Caco-2 (cell line): Measurements from ENCODE around the gene PLEKHS1. TPM values are rescaled to one million over a fixed set of nuclear protein-coding genes. Genes with fewer than 3 reads are reported as not detected.
A peak's percentile ranks its signal among the peaks of the same experiment; 100 is the strongest.

Experiments used
- BruUV-seq: library from RNA; stranded (reverse); fragments of 400-500 nt; replicated peaks from 2 replicates; lab custom pipeline; 2021; lab: Mats Ljungman, UMichigan
- CTCF ChIA-PET: fragments of 300-600 bp; sonication (Branson Sonifier 250); formaldehyde crosslinking; loops from one replicate; lab custom pipeline; 2022; ENCODE audit warnings: antibody characterized with exemption; lab: Charles Lee
- POLR2A ChIA-PET: fragments of 300-600 bp; sonication (Branson Sonifier 250); formaldehyde crosslinking; loops from one replicate; lab custom pipeline; 2022; ENCODE audit warnings: antibody characterized with exemption; lab: Charles Lee
- DNase-seq, 2 experiments: peaks; one replicate each; pipeline versions ENCODE4 v3.0.0 to v3.0.0-alpha.2; 2020 to 2022
- H3K27me3 ChIP-seq: replicated peaks from 2 replicates; pipeline ENCODE4 v1.6.0; 2011; ENCODE audit warnings: low read length; ENCODE audit not compliant: control insufficient read depth, insufficient read depth
- H3K36me3 ChIP-seq: 2 replicates; pipeline ENCODE4 v1.5.1; 2011; ENCODE audit warnings: low read length; ENCODE audit not compliant: control insufficient read depth, insufficient read depth
- H3K4me1 ChIP-seq: fragments of 250-450 bp; sonication (Bioruptor Pico); 2 replicates; pipeline ENCODE4 v1.5.1; 2020; ENCODE audit warnings: mild to moderate bottlenecking
- H3K4me3 ChIP-seq: 2 replicates; pipeline ENCODE4 v1.5.1; 2011; ENCODE audit warnings: low read depth, mild to moderate bottlenecking, control low read depth, low read length
- H3K9me3 ChIP-seq: fragments of 250-450 bp; sonication (Bioruptor Pico); 2 replicates; pipeline ENCODE4 v1.5.1; 2020; ENCODE audit warnings: mild to moderate bottlenecking, moderate library complexity
- H3K27ac Mint-ChIP-seq: one replicate; pipeline ENCODE4 v1.8.0; 2022; ENCODE audit warnings: mixed read lengths; ENCODE audit not compliant: unreplicated experiment
- H3K27me3 Mint-ChIP-seq: one replicate; pipeline ENCODE4 v1.8.0; 2022; ENCODE audit warnings: mixed read lengths; ENCODE audit not compliant: insufficient read depth, unreplicated experiment
- H3K36me3 Mint-ChIP-seq: one replicate; pipeline ENCODE4 v1.8.0; 2022; ENCODE audit warnings: mild to moderate bottlenecking, mixed read lengths; ENCODE audit not compliant: insufficient read depth, unreplicated experiment
- H3K4me1 Mint-ChIP-seq: one replicate; pipeline ENCODE4 v1.8.0; 2022; ENCODE audit warnings: low read depth, mixed read lengths; ENCODE audit not compliant: unreplicated experiment
- H3K4me3 Mint-ChIP-seq: one replicate; pipeline ENCODE4 v1.8.0; 2022; ENCODE audit warnings: mild to moderate bottlenecking, moderate library complexity, mixed read lengths; ENCODE audit not compliant: unreplicated experiment
- H3K9me3 Mint-ChIP-seq: one replicate; pipeline ENCODE4 v1.8.0; 2022; ENCODE audit warnings: mixed read lengths; ENCODE audit not compliant: unreplicated experiment
- intact Hi-C: fragments of 100-400 bp; cut with micrococcal nuclease; formaldehyde crosslinking; loops from one replicate; pipeline ENCODE4 v1.10.0; 2022; ENCODE audit not compliant: unreplicated experiment
- total RNA-seq: library from RNA; stranded (reverse); gene quantifications from 2 replicates; pipeline ENCODE4 v1.2.3, GENCODE V29; 2022
- TF ChIP-seq, protein P1 (sequence below), 2 experiments: fragments of 200-600 bp in 1 of 2; IDR thresholded peaks; 1 replicate in 1 of 2; 2 replicates in 1 of 2; pipeline versions ENCODE4 v1.5.1 to v1.8.0; 2011 to 2022; ENCODE audit warnings: antibody characterized with exemption in 1 of 2, control low read depth in 1 of 2, inconsistent platforms in 1 of 2, low read depth in 1 of 2, low read length in 1 of 2, mild to moderate bottlenecking in 1 of 2, moderate library complexity in 1 of 2; ENCODE audit not compliant: insufficient read depth in 1 of 2, severe bottlenecking in 1 of 2, unreplicated experiment in 1 of 2

Gene PLEKHS1
- total RNA-seq, 1 experiment from 2014 or later = not detected

DNA sequence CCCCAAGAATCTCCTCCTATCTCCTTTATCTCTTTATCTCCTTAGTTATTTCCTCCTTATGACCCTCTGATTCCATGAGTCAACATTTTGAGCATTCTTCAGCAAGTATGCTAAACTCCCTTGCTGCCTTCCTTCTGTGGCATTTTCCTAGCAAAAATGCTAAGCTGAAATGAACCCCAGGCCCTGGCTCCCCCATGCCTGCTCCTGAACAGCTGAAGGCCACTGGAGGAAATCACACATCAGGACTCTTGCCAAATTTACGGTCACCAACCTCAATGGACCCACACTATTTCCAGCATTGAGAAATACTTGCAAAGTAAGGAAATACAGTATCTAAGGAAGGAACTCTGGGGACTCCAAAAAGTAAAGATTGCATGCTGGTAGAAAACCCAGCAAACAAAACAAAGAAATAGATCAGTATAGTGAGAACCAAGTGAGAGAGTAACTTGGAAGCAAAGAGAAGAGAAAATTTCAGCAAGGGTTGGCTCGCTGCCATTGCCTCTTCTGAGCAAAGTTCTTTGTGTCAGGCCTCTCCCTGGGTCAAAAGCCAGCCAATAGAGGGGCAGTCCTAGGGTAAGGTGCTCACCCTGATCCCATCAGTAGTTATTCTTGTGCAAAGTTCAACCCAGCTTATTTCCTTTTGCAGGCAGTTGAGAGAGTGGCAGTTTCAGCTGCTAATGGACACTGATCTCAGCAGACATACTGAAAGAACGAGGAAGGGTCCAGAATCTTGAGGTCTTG is 5.1 kb upstream of the PLEKHS1 start:
- H3K4me1 ChIP-seq = peaks cover 15% of the 10 kb centered on the region
- H3K27me3 ChIP-seq = no peaks in the 10 kb centered on the region
- no peaks in the 10 kb centered on the region for H3K27me3 Mint-ChIP-seq
- intact Hi-C loops = no loop called here
- CTCF ChIA-PET = no interaction called here
- H3K9me3 Mint-ChIP-seq = peaks cover 20% of the 10 kb centered on the region
- H3K36me3 Mint-ChIP-seq = no peaks in the 10 kb centered on the region
- no peak overlapping the region for H3K4me3 Mint-ChIP-seq
- DNase-seq = peak; percentile 30 to 40
- no TSS peak for BruUV-seq
- TF ChIP-seq, protein P1, sequence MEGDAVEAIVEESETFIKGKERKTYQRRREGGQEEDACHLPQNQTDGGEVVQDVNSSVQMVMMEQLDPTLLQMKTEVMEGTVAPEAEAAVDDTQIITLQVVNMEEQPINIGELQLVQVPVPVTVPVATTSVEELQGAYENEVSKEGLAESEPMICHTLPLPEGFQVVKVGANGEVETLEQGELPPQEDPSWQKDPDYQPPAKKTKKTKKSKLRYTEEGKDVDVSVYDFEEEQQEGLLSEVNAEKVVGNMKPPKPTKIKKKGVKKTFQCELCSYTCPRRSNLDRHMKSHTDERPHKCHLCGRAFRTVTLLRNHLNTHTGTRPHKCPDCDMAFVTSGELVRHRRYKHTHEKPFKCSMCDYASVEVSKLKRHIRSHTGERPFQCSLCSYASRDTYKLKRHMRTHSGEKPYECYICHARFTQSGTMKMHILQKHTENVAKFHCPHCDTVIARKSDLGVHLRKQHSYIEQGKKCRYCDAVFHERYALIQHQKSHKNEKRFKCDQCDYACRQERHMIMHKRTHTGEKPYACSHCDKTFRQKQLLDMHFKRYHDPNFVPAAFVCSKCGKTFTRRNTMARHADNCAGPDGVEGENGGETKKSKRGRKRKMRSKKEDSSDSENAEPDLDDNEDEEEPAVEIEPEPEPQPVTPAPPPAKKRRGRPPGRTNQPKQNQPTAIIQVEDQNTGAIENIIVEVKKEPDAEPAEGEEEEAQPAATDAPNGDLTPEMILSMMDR (IDR thresholded peaks at IDR 0.05; ENCODE audit: insufficient read depth in 1 of 2, low read depth in 1 of 2, low read length in 1 of 2, severe bottlenecking in 1 of 2, unreplicated experiment in 1 of 2) = no peak
- H3K4me1 Mint-ChIP-seq = peaks cover 14% of the 10 kb centered on the region
- no peak overlapping the region for H3K4me3 ChIP-seq
- no peaks in the 10 kb centered on the region for H3K36me3 ChIP-seq
- POLR2A ChIA-PET = no interaction called here
- no peaks in the 10 kb centered on the region for H3K9me3 ChIP-seq
- H3K27ac Mint-ChIP-seq = no peak overlapping the region

DNA sequence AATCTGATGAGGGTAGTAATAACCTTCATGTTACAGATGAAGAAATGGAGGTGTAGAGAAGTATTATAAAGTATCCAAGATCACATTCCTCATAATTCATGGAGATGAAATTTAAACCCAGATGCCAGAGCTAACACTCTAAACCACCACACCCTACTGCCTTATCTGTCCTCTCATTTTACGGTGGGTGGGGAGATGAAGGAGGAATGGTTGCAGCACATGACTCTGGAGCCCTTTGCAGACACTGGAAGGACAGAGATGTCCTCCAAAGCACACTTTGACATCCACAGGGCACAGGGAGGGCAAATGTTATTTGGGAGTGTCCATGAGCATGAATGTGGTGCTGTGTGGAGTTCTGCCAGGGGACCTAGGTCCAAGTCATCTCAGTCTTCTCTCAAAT is 1.1 kb downstream of the PLEKHS1 start:
- DNase-seq = no peak
- intact Hi-C loops = no loop called here
- Mint-ChIP-seq H3K36me3 (no peaks in the 10 kb centered on the region), H3K27me3 (no peaks in the 10 kb centered on the region), H3K27ac (no peak overlapping the region), H3K4me3 (no peak overlapping the region), H3K4me1 (peaks cover 7% of the 10 kb centered on the region), H3K9me3 (peaks cover 4% of the 10 kb centered on the region)
- BruUV-seq = no TSS peak
- Histone ChIP-seq H3K4me3 (no peak overlapping the region), H3K27me3 (no peaks in the 10 kb centered on the region), H3K36me3 (no peaks in the 10 kb centered on the region), H3K9me3 (no peaks in the 10 kb centered on the region), H3K4me1 (peaks cover 16% of the 10 kb centered on the region)
- ChIA-PET CTCF (no interaction called here), POLR2A (no interaction called here)
- TF ChIP-seq, protein P1 (IDR thresholded peaks at IDR 0.05; ENCODE audit: insufficient read depth in 1 of 2, low read depth in 1 of 2, low read length in 1 of 2, severe bottlenecking in 1 of 2, unreplicated experiment in 1 of 2) = no peak

DNA sequence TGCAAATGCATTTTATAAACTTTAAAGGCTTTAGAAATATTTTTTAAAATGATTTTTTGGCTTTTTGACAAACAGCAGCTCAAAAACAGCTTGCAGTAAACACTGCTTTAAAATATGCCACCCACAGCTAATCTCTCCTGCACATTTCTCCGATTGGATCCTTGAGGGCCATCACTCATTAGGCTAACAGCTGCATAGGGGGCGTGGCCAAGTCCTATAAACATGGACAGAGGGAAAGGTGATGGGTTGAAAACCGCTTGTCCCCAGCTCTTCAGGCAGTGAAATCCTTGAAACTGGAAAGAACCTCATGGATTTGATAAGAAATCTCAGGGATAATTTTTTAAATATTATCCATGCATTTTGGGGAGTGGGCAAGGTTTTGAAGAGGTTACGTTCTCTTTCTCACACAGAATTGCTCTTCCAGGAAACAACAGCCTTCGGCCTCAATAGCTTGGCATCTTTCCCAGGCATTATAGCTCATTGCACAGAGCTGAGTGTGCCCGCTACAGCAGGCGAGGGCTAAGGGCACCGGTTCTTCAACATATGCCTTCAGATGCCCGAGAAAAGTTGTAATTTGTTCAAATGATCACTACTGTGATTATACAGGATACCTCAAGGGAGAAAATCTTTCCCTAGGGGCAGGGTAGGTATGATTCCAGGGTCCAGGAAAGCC is 1.7 kb downstream of the PLEKHS1 start:
- Histone ChIP-seq H3K4me1 (peaks cover 16% of the 10 kb centered on the region), H3K9me3 (no peaks in the 10 kb centered on the region), H3K27me3 (no peaks in the 10 kb centered on the region), H3K36me3 (no peaks in the 10 kb centered on the region), H3K4me3 (no peak overlapping the region)
- TF ChIP-seq, protein P1 (IDR thresholded peaks at IDR 0.05; ENCODE audit: insufficient read depth in 1 of 2, low read depth in 1 of 2, low read length in 1 of 2, severe bottlenecking in 1 of 2, unreplicated experiment in 1 of 2) = no peak
- Mint-ChIP-seq H3K27ac (no peak overlapping the region), H3K27me3 (no peaks in the 10 kb centered on the region), H3K4me3 (no peak overlapping the region), H3K4me1 (peaks cover 7% of the 10 kb centered on the region), H3K9me3 (no peaks in the 10 kb centered on the region), H3K36me3 (no peaks in the 10 kb centered on the region)
- no TSS peak for BruUV-seq
- CTCF ChIA-PET = no interaction called here
- intact Hi-C loops = no loop called here
- DNase-seq = no peak
- POLR2A ChIA-PET = no interaction called here
